GM19238 (cell line): ENCODE data around the gene WDCP.
"Not testable (repeated sequence)": the region's sequence is repeated elsewhere in the genome, so short reads cannot be mapped to it uniquely, and the experiment has no call there.

Source experiments
- DNase-seq: peaks from one replicate; pipeline ENCODE4 v3.0.0; 2011; ENCODE audit warnings: low spot score; ENCODE audit not compliant: insufficient read length

The WDCP gene

GRCh38 chr2:24046930-24047702 is at the start of gene WDCP:
TSS of gene WDCP (minus strand) at chr2:24047391. CDS start at chr2:24039494, 7,897 bp downstream.
- DNase-seq, result peak; percentile 79

- DNase-seq, result not testable (repeated sequence)
Measured at GRCh38 chr2:24095171-24095677, 48.0 kb upstream of the WDCP start.

- not testable (repeated sequence) for DNase-seq
Measured at GRCh38 chr2:24093270-24093669, 46.1 kb upstream of the WDCP start.

GRCh38 chr2:24088821-24089359 is 41.7 kb upstream of the WDCP start:
- no peak for DNase-seq

GRCh38 chr2:24087032-24087431 is 39.8 kb upstream of the WDCP start:
- DNase-seq, result no peak

- no peak for DNase-seq
Measured at GRCh38 chr2:24086241-24086640, 39.0 kb upstream of the WDCP start.

- no peak for DNase-seq
Measured at GRCh38 chr2:24085200-24085489, 38.0 kb upstream of the WDCP start.

GRCh38 chr2:24084386-24085199 is 37.4 kb upstream of the WDCP start, which contains the start of gene TP53I3:
TSS of gene TP53I3 (minus strand) at chr2:24084834. CDS start at chr2:24084326, 508 bp downstream.
- DNase-seq, result peak; percentile 85

- DNase-seq, result peak; percentile 73
Measured at GRCh38 chr2:24083567-24084385, 36.6 kb upstream of the WDCP start.

- DNase-seq, result no peak
Measured at GRCh38 chr2:24082787-24083566, 35.8 kb upstream of the WDCP start.

- DNase-seq, result no peak
Measured at GRCh38 chr2:24080701-24081100, 33.5 kb upstream of the WDCP start.

GRCh38 chr2:24077879-24078278 is 30.7 kb upstream of the WDCP start:
- DNase-seq, result no peak

GRCh38 chr2:24077535-24077877 is 30.3 kb upstream of the WDCP start:
- no peak for DNase-seq

GRCh38 chr2:24076849-24077534 is 29.8 kb upstream of the WDCP start:
- no peak for DNase-seq

GRCh38 chr2:24075915-24076848 is 29.0 kb upstream of the WDCP start, which contains the start of gene SF3B6:
TSS of gene SF3B6 (minus strand) at chr2:24076326. CDS start at chr2:24076229, 97 bp downstream.
- DNase-seq, result peak; percentile 89

GRCh38 chr2:24075259-24075658 is 28.1 kb upstream of the WDCP start:
- DNase-seq, result no peak

- no peak for DNase-seq
Measured at GRCh38 chr2:24073816-24074215, 26.6 kb upstream of the WDCP start.

- no peak for DNase-seq
Measured at GRCh38 chr2:24072259-24072658, 25.1 kb upstream of the WDCP start.

GRCh38 chr2:24065341-24065740 is 18.1 kb upstream of the WDCP start:
- no peak for DNase-seq
